Kidney (tissue), 14 donors: Measurements from ENCODE around the gene EXPH5. TPM values are rescaled to one million over a fixed set of nuclear protein-coding genes. Genes with fewer than 3 reads are reported as not detected.

Source experiments
- DNase-seq, 5 donors: peaks; one replicate each; pipeline ENCODE4 v3.0.0-alpha.2; 2013 to 2020
- FAIRE-seq: peaks from 2 replicates; lab custom pipeline; 2012; peaks lifted over from hg19 to GRCh38; lab: Jason Lieb, UNC
- H3K27ac ChIP-seq, 2 donors: one replicate each; pipeline ENCODE4 v1.7.0; 2013; ENCODE audit warnings: low read depth in 2 of 2, low read length in 2 of 2, inconsistent platforms in 1 of 2
- H3K27me3 ChIP-seq: one replicate; pipeline ENCODE4 v1.7.1; 2013; ENCODE audit warnings: low read length, inconsistent platforms; ENCODE audit not compliant: control insufficient read depth, insufficient read depth
- H3K36me3 ChIP-seq, 3 donors: one replicate each; pipeline versions ENCODE4 v1.7.0 to v1.7.1; 2013; ENCODE audit warnings: low read length in 3 of 3, control low read depth in 1 of 3, inconsistent platforms in 1 of 3; ENCODE audit not compliant: insufficient read depth in 3 of 3, control insufficient read depth in 2 of 3
- H3K4me1 ChIP-seq, 3 donors: one replicate each; pipeline versions ENCODE4 v1.7.0 to v1.7.1; 2013; ENCODE audit warnings: low read length in 3 of 3, inconsistent platforms in 1 of 3, low read depth in 1 of 3; ENCODE audit not compliant: control insufficient read depth in 2 of 3, insufficient read depth in 2 of 3
- H3K4me3 ChIP-seq, 3 donors: one replicate each; pipeline versions ENCODE4 v1.7.0 to v1.8.1; 2013; ENCODE audit warnings: low read length in 3 of 3, control low read depth in 1 of 3, inconsistent platforms in 1 of 3
- H3K9ac ChIP-seq, 3 donors: one replicate each; pipeline versions ENCODE4 v1.7.0 to v1.7.1; 2013; ENCODE audit warnings: low read length in 3 of 3, control low read depth in 1 of 3, inconsistent platforms in 1 of 3
- H3K9me3 ChIP-seq, 3 donors: one replicate each; pipeline versions ENCODE4 v1.7.0 to v1.7.1; 2013; ENCODE audit warnings: low read length in 3 of 3, control low read depth in 1 of 3, inconsistent platforms in 1 of 3; ENCODE audit not compliant: control insufficient read depth in 2 of 3, insufficient read depth in 1 of 3
- CTCF ChIP-seq: IDR thresholded peaks from 3 replicates; pipeline ENCODE4 v1.5.1; 2012; ENCODE audit warnings: mild to moderate bottlenecking, moderate library complexity, borderline replicate concordance; ENCODE audit not compliant: insufficient read depth; ENCODE audit errors: extremely low read depth
- intact Hi-C: fragments of 100-400 bp; cut with DNase I; formaldehyde crosslinking; loops from one replicate; pipeline ENCODE4 v1.11.1; 2022
- polyA plus RNA-seq: library from polyadenylated mRNA; stranded (reverse); fragments of 350-450 nt; fragmentation: Illumina TruSeq; extraction: RNeasy Lipid Tissue Mini Kit (QIAGEN cat#74804); gene quantifications from one replicate; pipeline ENCODE4 v1.2.3, GENCODE V29; 2014; ENCODE audit warnings: low read depth, low replicate concordance; ENCODE audit not compliant: insufficient read depth
- total RNA-seq: library from RNA; stranded (reverse); fragmentation: NEBNext Ultra II Directional; extraction: Animal tissue kit (Norgen Biotek cat#: 25700); gene quantifications from one replicate; pipeline ENCODE4 v1.2.1, GENCODE V29; 2021
- donor health status: control.
- donor health status: control.
- donor health status: control.
- donor health status: control.
- donor health status: control.
- donor health status: DM: yes; HTN: yes; CAD: no.
- donor health status: Normal renal cell carcinoma (clear cell type).

Gene EXPH5
- total and polyA plus RNA-seq, 2 donors from 2014 or later, result 2.2 to 9.5 TPM

- TF ChIP-seq CTCF, result no peak
- Histone ChIP-seq H3K4me3 (no peak overlapping the region), H3K4me1 (no peaks in the 10 kb centered on the region), H3K9ac (no peak overlapping the region), H3K36me3 (no peaks in the 10 kb centered on the region), H3K9me3 (peaks cover 0 to 6% (median 0%) of the 10 kb centered on the region in 3 donors), H3K27ac (no peak overlapping the region), H3K27me3 (no peaks in the 10 kb centered on the region)
- no peak for FAIRE-seq
- intact Hi-C loops, result no loop called here
- DNase-seq, result no peak
Observed at GRCh38 chr11:108628812-108629211, 35.2 kb upstream of the EXPH5 start.

- no peak for DNase-seq
- peaks cover 0 to 6% (median 0%) of the 10 kb centered on the region in 3 donors for H3K9me3 ChIP-seq
- H3K4me1 ChIP-seq, result no peaks in the 10 kb centered on the region
- H3K27ac ChIP-seq, result no peak overlapping the region
- no peaks in the 10 kb centered on the region for H3K27me3 ChIP-seq
- H3K36me3 ChIP-seq, result no peaks in the 10 kb centered on the region
- H3K4me3 ChIP-seq, result no peak overlapping the region
- no peak for FAIRE-seq
- intact Hi-C loops, result no loop called here
- H3K9ac ChIP-seq, result no peak overlapping the region
- TF ChIP-seq CTCF, result no peak
Observed at GRCh38 chr11:108628326-108628725, 34.8 kb upstream of the EXPH5 start.

- DNase-seq, result no peak
- peaks cover 0 to 6% (median 0%) of the 10 kb centered on the region in 3 donors for H3K9me3 ChIP-seq
- H3K4me3 ChIP-seq, result no peak overlapping the region
- no peak overlapping the region for H3K9ac ChIP-seq
- H3K4me1 ChIP-seq, result no peaks in the 10 kb centered on the region
- TF ChIP-seq CTCF, result no peak
- FAIRE-seq, result no peak
- no peaks in the 10 kb centered on the region for H3K27me3 ChIP-seq
- H3K27ac ChIP-seq, result no peak overlapping the region
- intact Hi-C loops, result no loop called here
- H3K36me3 ChIP-seq, result no peaks in the 10 kb centered on the region
Observed at GRCh38 chr11:108624196-108624925, 30.8 kb upstream of the EXPH5 start.
